ENCODE data around the gene DNAJC21. TPM values are rescaled to one million over a fixed set of nuclear protein-coding genes. Genes with fewer than 3 reads are reported as not detected.
A peak's percentile ranks its signal among the peaks of the same experiment; 100 is the strongest.
"Not testable (repeated sequence)": the region's sequence is repeated elsewhere in the genome, so short reads cannot be mapped to it uniquely, and the experiment has no call there.

The DNAJC21 gene
- total RNA-seq, 1 donor from 2014 or later: 48.1 TPM

- Mint-ChIP-seq H3K27me3 (no peaks in the 10 kb centered on the region), H3K9me3 (ENCODE audit: low read depth) (no peaks in the 10 kb centered on the region), H3K4me3 (ENCODE audit: low read depth) (no peak overlapping the region), H3K4me1 (ENCODE audit: low read depth) (peaks cover 3% of the 10 kb centered on the region), H3K36me3 (ENCODE audit: insufficient read depth) (peaks cover 14% of the 10 kb centered on the region), H3K27ac (peak overlapping the region; percentile 10)
- no peak for DNase-seq (ENCODE audit: low spot score, unreplicated experiment)
- TF ChIP-seq CTCF (IDR thresholded peaks at IDR 0.05; ENCODE audit: unreplicated experiment): no peak
These were observed 30.0 kb downstream of the DNAJC21 start for GRCh38 chr5:34959323-34959722.

- no peak for DNase-seq (ENCODE audit: low spot score, unreplicated experiment)
- H3K4me1 Mint-ChIP-seq (ENCODE audit: low read depth): no peaks in the 10 kb centered on the region
- TF ChIP-seq CTCF (IDR thresholded peaks at IDR 0.05; ENCODE audit: unreplicated experiment): no peak
- H3K27ac Mint-ChIP-seq: no peak overlapping the region
- H3K9me3 Mint-ChIP-seq (ENCODE audit: low read depth): peaks cover 18% of the 10 kb centered on the region
- no peaks in the 10 kb centered on the region for H3K27me3 Mint-ChIP-seq
- H3K4me3 Mint-ChIP-seq (ENCODE audit: low read depth): no peak overlapping the region
- H3K36me3 Mint-ChIP-seq (ENCODE audit: insufficient read depth): peaks cover 15% of the 10 kb centered on the region
These were observed 38.2 kb downstream of the DNAJC21 start for GRCh38 chr5:34967540-34967939.

- no peak for TF ChIP-seq CTCF (IDR thresholded peaks at IDR 0.05; ENCODE audit: unreplicated experiment)
- Mint-ChIP-seq H3K4me3 (ENCODE audit: low read depth) (no peak overlapping the region), H3K9me3 (ENCODE audit: low read depth) (peaks cover 18% of the 10 kb centered on the region), H3K4me1 (ENCODE audit: low read depth) (no peaks in the 10 kb centered on the region), H3K27ac (no peak overlapping the region), H3K27me3 (no peaks in the 10 kb centered on the region), H3K36me3 (ENCODE audit: insufficient read depth) (peaks cover 15% of the 10 kb centered on the region)
- DNase-seq (ENCODE audit: low spot score, unreplicated experiment): no peak
These were observed 38.9 kb downstream of the DNAJC21 start for GRCh38 chr5:34968258-34968657.

GRCh38 chr5:34970552-34970951 lies 41.2 kb downstream of the DNAJC21 start:
- no peak for DNase-seq (ENCODE audit: low spot score, unreplicated experiment)
- H3K4me1 Mint-ChIP-seq (ENCODE audit: low read depth): peaks cover 3% of the 10 kb centered on the region
- peaks cover 13% of the 10 kb centered on the region for H3K36me3 Mint-ChIP-seq (ENCODE audit: insufficient read depth)
- H3K9me3 Mint-ChIP-seq (ENCODE audit: low read depth): peaks cover 12% of the 10 kb centered on the region
- H3K4me3 Mint-ChIP-seq (ENCODE audit: low read depth): no peak overlapping the region
- H3K27ac Mint-ChIP-seq: no peak overlapping the region
- no peaks in the 10 kb centered on the region for H3K27me3 Mint-ChIP-seq
- TF ChIP-seq CTCF (IDR thresholded peaks at IDR 0.05; ENCODE audit: unreplicated experiment): no peak

- H3K27me3 Mint-ChIP-seq; DNase-seq (ENCODE audit: low spot score, unreplicated experiment); H3K27ac Mint-ChIP-seq; H3K36me3 Mint-ChIP-seq (ENCODE audit: insufficient read depth); H3K4me3 Mint-ChIP-seq (ENCODE audit: low read depth); H3K9me3 Mint-ChIP-seq (ENCODE audit: low read depth); H3K4me1 Mint-ChIP-seq (ENCODE audit: low read depth): not testable (repeated sequence)
These were observed 42.3 kb downstream of the DNAJC21 start for GRCh38 chr5:34971655-34972054.

GRCh38 chr5:34976347-34976746 lies 47.0 kb downstream of the DNAJC21 start:
- no peaks in the 10 kb centered on the region for H3K27me3 Mint-ChIP-seq
- H3K36me3 Mint-ChIP-seq (ENCODE audit: insufficient read depth): no peaks in the 10 kb centered on the region
- DNase-seq (ENCODE audit: low spot score, unreplicated experiment): no peak
- H3K27ac Mint-ChIP-seq: no peak overlapping the region
- TF ChIP-seq CTCF (IDR thresholded peaks at IDR 0.05; ENCODE audit: unreplicated experiment): no peak
- H3K9me3 Mint-ChIP-seq (ENCODE audit: low read depth): no peaks in the 10 kb centered on the region
- H3K4me3 Mint-ChIP-seq (ENCODE audit: low read depth): no peak overlapping the region
- H3K4me1 Mint-ChIP-seq (ENCODE audit: low read depth): peaks cover 6% of the 10 kb centered on the region

All from progenitor cell of endocrine pancreas (in vitro differentiated cells).